GM20000 (cell line): ENCODE results near the gene MAST4.

ENCODE experiments used
- DNase-seq: peaks from one replicate; pipeline ENCODE4 v3.0.0; 2012; ENCODE audit warnings: low spot score
- TF ChIP-seq, protein P1 (sequence below): IDR thresholded peaks from 2 replicates; pipeline ENCODE4 v1.5.1; 2012; ENCODE audit warnings: mild to moderate bottlenecking, control low read depth; ENCODE audit errors: extremely low read depth, missing control alignments

The MAST4 gene

DNA sequence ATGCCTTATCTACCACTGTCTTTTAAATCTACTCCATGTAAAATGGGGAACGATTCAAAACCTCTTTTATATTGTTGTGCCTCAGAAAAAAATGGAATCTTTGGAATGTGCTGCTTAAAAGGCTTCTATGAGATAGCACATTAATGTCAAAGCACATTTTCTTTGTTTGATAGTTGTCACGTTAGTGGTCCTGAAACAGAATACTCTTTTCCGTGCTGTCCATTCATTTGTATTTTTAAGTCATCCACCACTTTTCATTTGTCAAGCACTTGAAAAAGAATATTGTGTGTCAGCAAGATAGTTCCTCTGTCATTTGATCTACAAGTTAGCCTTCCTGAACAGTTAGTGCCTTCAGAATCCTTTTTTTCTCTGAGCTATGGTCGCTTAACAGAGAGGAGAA, 246.9 kb downstream of the MAST4 start:
- no peak for DNase-seq
- TF ChIP-seq, protein P1, sequence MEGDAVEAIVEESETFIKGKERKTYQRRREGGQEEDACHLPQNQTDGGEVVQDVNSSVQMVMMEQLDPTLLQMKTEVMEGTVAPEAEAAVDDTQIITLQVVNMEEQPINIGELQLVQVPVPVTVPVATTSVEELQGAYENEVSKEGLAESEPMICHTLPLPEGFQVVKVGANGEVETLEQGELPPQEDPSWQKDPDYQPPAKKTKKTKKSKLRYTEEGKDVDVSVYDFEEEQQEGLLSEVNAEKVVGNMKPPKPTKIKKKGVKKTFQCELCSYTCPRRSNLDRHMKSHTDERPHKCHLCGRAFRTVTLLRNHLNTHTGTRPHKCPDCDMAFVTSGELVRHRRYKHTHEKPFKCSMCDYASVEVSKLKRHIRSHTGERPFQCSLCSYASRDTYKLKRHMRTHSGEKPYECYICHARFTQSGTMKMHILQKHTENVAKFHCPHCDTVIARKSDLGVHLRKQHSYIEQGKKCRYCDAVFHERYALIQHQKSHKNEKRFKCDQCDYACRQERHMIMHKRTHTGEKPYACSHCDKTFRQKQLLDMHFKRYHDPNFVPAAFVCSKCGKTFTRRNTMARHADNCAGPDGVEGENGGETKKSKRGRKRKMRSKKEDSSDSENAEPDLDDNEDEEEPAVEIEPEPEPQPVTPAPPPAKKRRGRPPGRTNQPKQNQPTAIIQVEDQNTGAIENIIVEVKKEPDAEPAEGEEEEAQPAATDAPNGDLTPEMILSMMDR, result no peak

GRCh38 chr5:66848749-66849641, 252.8 kb downstream of the MAST4 start:
- DNase-seq, result no peak
- TF ChIP-seq, protein P1, result no peak

DNA sequence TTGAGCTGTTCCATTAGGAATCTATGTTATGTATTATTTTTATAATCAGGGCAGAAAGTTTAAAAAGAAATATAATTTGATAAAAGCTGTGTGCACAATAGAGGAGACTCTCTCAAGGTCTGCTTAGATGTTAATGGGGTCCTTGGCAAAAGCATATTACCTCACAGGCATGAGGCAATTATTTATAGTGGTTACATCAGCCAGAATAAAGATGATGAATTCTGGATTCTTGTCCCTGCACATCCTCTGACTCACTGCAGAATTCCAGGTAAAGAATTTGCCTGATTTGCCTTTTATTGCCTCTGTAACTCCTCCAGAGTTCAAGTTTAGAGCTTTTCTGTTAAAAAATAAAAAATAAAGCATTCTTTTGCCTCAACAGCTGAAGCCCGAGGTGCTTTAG, 253.6 kb downstream of the MAST4 start:
- DNase-seq, result no peak
- TF ChIP-seq, protein P1, result no peak

DNA sequence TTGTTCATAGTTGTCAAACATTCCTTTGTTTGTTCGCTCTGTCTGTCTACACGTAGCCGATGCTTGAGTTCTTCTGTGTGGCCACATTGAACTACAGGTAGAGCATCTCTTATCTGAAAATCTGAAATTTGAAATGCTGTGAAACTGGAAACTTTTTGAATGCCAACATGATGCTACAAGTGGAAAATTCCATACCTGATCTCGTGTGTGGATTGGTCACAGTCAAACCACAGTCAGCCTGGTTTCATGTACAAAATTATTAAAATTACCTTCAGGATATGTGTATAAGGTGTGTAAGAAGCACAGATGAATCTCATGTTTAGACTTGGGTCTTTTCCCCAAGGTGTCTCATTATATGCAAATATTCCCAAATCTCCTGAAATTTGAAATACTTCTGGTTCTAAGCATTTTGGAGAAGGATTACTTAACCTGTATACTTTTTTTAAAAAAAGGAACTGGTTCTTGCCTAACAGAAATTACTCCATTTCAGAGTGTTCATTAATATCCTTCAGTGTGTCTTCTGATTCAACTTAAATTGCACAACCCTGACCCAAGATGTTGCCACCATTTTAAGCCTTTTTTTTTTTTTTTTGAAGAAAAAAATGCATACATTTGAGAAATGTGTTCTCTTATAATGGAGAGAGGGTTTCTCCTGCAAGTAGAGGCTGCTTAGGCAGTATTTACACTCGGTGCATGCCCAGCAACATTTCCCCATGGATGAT, 254.3 kb downstream of the MAST4 start:
- no peak for DNase-seq
- TF ChIP-seq, protein P1, result no peak

DNA sequence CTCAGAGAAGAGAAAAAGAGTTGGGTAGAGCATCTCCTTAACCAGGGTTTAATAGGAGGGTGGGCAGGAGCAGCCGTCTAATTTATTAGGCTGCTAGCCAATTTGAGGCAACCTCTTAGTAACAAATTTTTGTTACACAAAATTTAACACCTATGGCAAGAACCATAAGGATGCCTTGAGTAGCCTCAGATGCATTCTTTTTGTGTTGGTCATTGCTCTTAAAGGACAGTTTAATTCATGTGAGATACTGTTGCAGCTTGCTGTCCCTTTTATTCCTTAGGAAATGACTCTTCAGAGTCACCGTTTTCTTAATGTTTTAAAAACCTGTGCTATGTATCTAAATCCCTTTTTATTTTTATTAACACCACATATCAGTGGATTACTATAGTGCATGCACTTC, 255.1 kb downstream of the MAST4 start:
- no peak for DNase-seq
- TF ChIP-seq, protein P1, result no peak

- TF ChIP-seq, protein P1, result no peak
- DNase-seq, result no peak
These were observed 258.2 kb downstream of the MAST4 start for GRCh38 chr5:66854416-66854815.
